IPS-11a (cell line): ENCODE data around the gene PSMG3.
"Not testable (repeated sequence)": the region's sequence is repeated elsewhere in the genome, so short reads cannot be mapped to it uniquely, and the experiment has no call there.

Source experiments
- H3K4me3 ChIP-seq: one replicate; pipeline ENCODE4 v1.5.1; 2013; ENCODE audit warnings: low read depth, low read length, control low read depth

Gene PSMG3

GRCh38 chr7:1597066-1597760 lies 27.4 kb upstream of the PSMG3 start:
- no peak overlapping the region for H3K4me3 ChIP-seq

GRCh38 chr7:1596181-1597043 lies 26.6 kb upstream of the PSMG3 start:
- no peak overlapping the region for H3K4me3 ChIP-seq

- no peak overlapping the region for H3K4me3 ChIP-seq
Measured at GRCh38 chr7:1595636-1596035, 25.8 kb upstream of the PSMG3 start.

GRCh38 chr7:1595027-1595426 lies 25.2 kb upstream of the PSMG3 start:
- no peak overlapping the region for H3K4me3 ChIP-seq

- no peak overlapping the region for H3K4me3 ChIP-seq
Measured at GRCh38 chr7:1593904-1594421, 24.1 kb upstream of the PSMG3 start.

GRCh38 chr7:1593091-1593866 lies 23.4 kb upstream of the PSMG3 start:
- H3K4me3 ChIP-seq, result no peak overlapping the region

- no peak overlapping the region for H3K4me3 ChIP-seq
Measured at GRCh38 chr7:1592299-1592871, 22.6 kb upstream of the PSMG3 start.

- no peak overlapping the region for H3K4me3 ChIP-seq
Measured at GRCh38 chr7:1591876-1592275, 22.0 kb upstream of the PSMG3 start.

- no peak overlapping the region for H3K4me3 ChIP-seq
Measured at GRCh38 chr7:1591396-1591795, 21.6 kb upstream of the PSMG3 start.

GRCh38 chr7:1590887-1591286 lies 21.1 kb upstream of the PSMG3 start:
- no peak overlapping the region for H3K4me3 ChIP-seq

- no peak overlapping the region for H3K4me3 ChIP-seq
Measured at GRCh38 chr7:1590476-1590875, 20.6 kb upstream of the PSMG3 start.

- no peak overlapping the region for H3K4me3 ChIP-seq
Measured at GRCh38 chr7:1588978-1589377, 19.1 kb upstream of the PSMG3 start.

- H3K4me3 ChIP-seq, result no peak overlapping the region
Measured at GRCh38 chr7:1587738-1588137, 17.9 kb upstream of the PSMG3 start.

GRCh38 chr7:1586827-1587705 lies 17.2 kb upstream of the PSMG3 start:
- no peak overlapping the region for H3K4me3 ChIP-seq

- H3K4me3 ChIP-seq, result no peak overlapping the region
Measured at GRCh38 chr7:1586126-1586826, 16.4 kb upstream of the PSMG3 start.

- no peak overlapping the region for H3K4me3 ChIP-seq
Measured at GRCh38 chr7:1585142-1585981, 15.5 kb upstream of the PSMG3 start.

- H3K4me3 ChIP-seq, result no peak overlapping the region
Measured at GRCh38 chr7:1584700-1585099, 14.9 kb upstream of the PSMG3 start.

GRCh38 chr7:1583241-1583930 lies 13.6 kb upstream of the PSMG3 start:
- not testable (repeated sequence) for H3K4me3 ChIP-seq
